ENCODE measurements around the gene TMEM231.
"Not testable (repeated sequence)": the region's sequence is repeated elsewhere in the genome, so short reads cannot be mapped to it uniquely, and the experiment has no call there.

TMEM231 gene

GRCh38 chr16:75514296-75514695, 41.8 kb downstream of the TMEM231 start:
- ChIA-PET CTCF (no interaction called here), POLR2A (no interaction called here)
- DNase-seq (ENCODE audit: extremely low spot score) = no peak
- TF ChIP-seq NFRKB (IDR thresholded peaks at IDR 0.05) (no peak), BHLHE40 (IDR thresholded peaks at IDR 0.05; ENCODE audit: borderline replicate concordance) (no peak), ARNT (IDR thresholded peaks at IDR 0.05) (no peak), L3MBTL2 (conservative IDR thresholded peaks at IDR 0.05) (no peak), HDGF (IDR thresholded peaks at IDR 0.05; ENCODE audit: borderline replicate concordance) (no peak), TARDBP (IDR thresholded peaks at IDR 0.05) (no peak), CTBP1 (IDR thresholded peaks at IDR 0.05; ENCODE audit: borderline replicate concordance) (no peak), ZNF384 (IDR thresholded peaks at IDR 0.05) (no peak), PKNOX1 (IDR thresholded peaks at IDR 0.05) (no peak), SUZ12 (IDR thresholded peaks at IDR 0.05) (no peak)

- no peak for TF ChIP-seq ARNT (IDR thresholded peaks at IDR 0.05)
- TF ChIP-seq ZNF384 (IDR thresholded peaks at IDR 0.05) = no peak
- TF ChIP-seq SP1 (IDR thresholded peaks at IDR 0.05) = no peak
- no peak for TF ChIP-seq PKNOX1 (IDR thresholded peaks at IDR 0.05)
- no peak for TF ChIP-seq NFRKB (IDR thresholded peaks at IDR 0.05)
- no peak for TF ChIP-seq FOXK2 (IDR thresholded peaks at IDR 0.05)
- no peak for TF ChIP-seq BHLHE40 (IDR thresholded peaks at IDR 0.05; ENCODE audit: borderline replicate concordance)
- no peak for TF ChIP-seq LEF1 (IDR thresholded peaks at IDR 0.05; ENCODE audit: borderline replicate concordance)
- TF ChIP-seq L3MBTL2 (conservative IDR thresholded peaks at IDR 0.05) = no peak
- no peak for TF ChIP-seq ELF4 (IDR thresholded peaks at IDR 0.05)
- no peak for TF ChIP-seq FOXM1 (IDR thresholded peaks at IDR 0.05; ENCODE audit: borderline replicate concordance)
- no peak for TF ChIP-seq FOXA1 (IDR thresholded peaks at IDR 0.05)
- TF ChIP-seq SUZ12 (IDR thresholded peaks at IDR 0.05) = no peak
- TF ChIP-seq TARDBP (IDR thresholded peaks at IDR 0.05) = no peak
- no peak for TF ChIP-seq CTBP1 (IDR thresholded peaks at IDR 0.05; ENCODE audit: borderline replicate concordance)
- TF ChIP-seq HDGF (IDR thresholded peaks at IDR 0.05; ENCODE audit: borderline replicate concordance) = no peak
- CTCF ChIA-PET = interaction anchor here (0.7 to 1.3 kb wide), 2 partner anchors 10 to 42 kb away, joined by 3 to 6 read pairs; partner anchors contain the start of gene TMEM170A
- DNase-seq (ENCODE audit: extremely low spot score) = no peak
- POLR2A ChIA-PET = interaction anchor here (0.7 to 1.2 kb wide), 2 partner anchors 11 to 50 kb away, joined by 3 read pairs; partner anchors contain the start of gene TMEM231
Observed at GRCh38 chr16:75506574-75506973, 49.5 kb downstream of the TMEM231 start.

- TF ChIP-seq ARNT (IDR thresholded peaks at IDR 0.05) (no peak), FOXM1 (IDR thresholded peaks at IDR 0.05; ENCODE audit: borderline replicate concordance) (no peak), SUZ12 (IDR thresholded peaks at IDR 0.05) (no peak), FOXK2 (IDR thresholded peaks at IDR 0.05) (no peak), L3MBTL2 (conservative IDR thresholded peaks at IDR 0.05) (no peak), FOXA1 (IDR thresholded peaks at IDR 0.05) (no peak), SP1 (IDR thresholded peaks at IDR 0.05) (no peak), LEF1 (IDR thresholded peaks at IDR 0.05; ENCODE audit: borderline replicate concordance) (no peak), TARDBP (IDR thresholded peaks at IDR 0.05) (no peak), CTBP1 (IDR thresholded peaks at IDR 0.05; ENCODE audit: borderline replicate concordance) (no peak), ZNF384 (IDR thresholded peaks at IDR 0.05) (no peak), PKNOX1 (IDR thresholded peaks at IDR 0.05) (no peak)
- ChIA-PET POLR2A (interaction anchor here (0.7 kb wide), 1 partner anchor 50 kb away, joined by 3 read pairs; the partner anchor contains the start of gene TMEM231), CTCF (interaction anchor here (0.7 to 1.3 kb wide), 3 partner anchors 11 to 61 kb away, joined by 3 to 6 read pairs (median 3); partner anchors contain the start of gene TMEM170A)
- DNase-seq (ENCODE audit: extremely low spot score) = no peak
Observed at GRCh38 chr16:75506107-75506506, 49.9 kb downstream of the TMEM231 start.

GRCh38 chr16:75503801-75504200, 52.3 kb downstream of the TMEM231 start:
- no peak for DNase-seq (ENCODE audit: extremely low spot score)
- POLR2A ChIA-PET = interaction anchor here (1.4 kb wide), 1 partner anchor 8 kb away, joined by 4 read pairs; the partner anchor contains the start of gene CHST6
- CTCF ChIA-PET = no interaction called here
- TF ChIP-seq ZNF384 (IDR thresholded peaks at IDR 0.05) (no peak), SUZ12 (IDR thresholded peaks at IDR 0.05) (no peak), LEF1 (IDR thresholded peaks at IDR 0.05; ENCODE audit: borderline replicate concordance) (no peak), FOXA1 (IDR thresholded peaks at IDR 0.05) (no peak), PKNOX1 (IDR thresholded peaks at IDR 0.05) (no peak), ELF4 (IDR thresholded peaks at IDR 0.05) (no peak), BHLHE40 (IDR thresholded peaks at IDR 0.05; ENCODE audit: borderline replicate concordance) (no peak), NFRKB (IDR thresholded peaks at IDR 0.05) (no peak), L3MBTL2 (conservative IDR thresholded peaks at IDR 0.05) (no peak), FOXK2 (IDR thresholded peaks at IDR 0.05) (no peak), ARNT (IDR thresholded peaks at IDR 0.05) (no peak), FOXM1 (IDR thresholded peaks at IDR 0.05; ENCODE audit: borderline replicate concordance) (no peak), TARDBP (IDR thresholded peaks at IDR 0.05) (no peak)

GRCh38 chr16:75502916-75503605, 53.0 kb downstream of the TMEM231 start:
- POLR2A ChIA-PET = interaction anchor here (1.4 kb wide), 1 partner anchor 8 kb away, joined by 4 read pairs; the partner anchor contains the start of gene CHST6

GRCh38 chr16:75501820-75502219, 54.2 kb downstream of the TMEM231 start:
- CTCF ChIA-PET; POLR2A ChIA-PET; DNase-seq (ENCODE audit: extremely low spot score): not testable (repeated sequence)

More at GRCh38 chr16:75502916-75503605, 53.0 kb downstream of the TMEM231 start:
- CTCF ChIA-PET = no interaction called here
- no peak for TF ChIP-seq NFRKB (IDR thresholded peaks at IDR 0.05)
- no peak for TF ChIP-seq PKNOX1 (IDR thresholded peaks at IDR 0.05)
- TF ChIP-seq BHLHE40 (IDR thresholded peaks at IDR 0.05; ENCODE audit: borderline replicate concordance) = no peak
- no peak for TF ChIP-seq ARNT (IDR thresholded peaks at IDR 0.05)
- no peak for DNase-seq (ENCODE audit: extremely low spot score)
